Fibroblast of mammary gland (primary cell): Measurements from ENCODE around the gene SLC5A4.

ENCODE experiments used
- DNase-seq: peaks from one replicate; pipeline ENCODE4 v3.0.0-alpha.2; 2010; ENCODE audit warnings: low read depth
- H3K4me3 ChIP-seq: 2 replicates; pipeline ENCODE4 v1.5.1; 2011; ENCODE audit warnings: low read depth, mild to moderate bottlenecking, low read length, moderate library complexity; ENCODE audit not compliant: control insufficient read depth
- TF ChIP-seq, protein P1 (sequence below): conservative IDR thresholded peaks from 2 replicates; pipeline ENCODE4 v1.5.1; 2011; ENCODE audit warnings: low read depth, low read length, inconsistent platforms; ENCODE audit not compliant: control insufficient read depth, insufficient read depth

SLC5A4 gene

DNA sequence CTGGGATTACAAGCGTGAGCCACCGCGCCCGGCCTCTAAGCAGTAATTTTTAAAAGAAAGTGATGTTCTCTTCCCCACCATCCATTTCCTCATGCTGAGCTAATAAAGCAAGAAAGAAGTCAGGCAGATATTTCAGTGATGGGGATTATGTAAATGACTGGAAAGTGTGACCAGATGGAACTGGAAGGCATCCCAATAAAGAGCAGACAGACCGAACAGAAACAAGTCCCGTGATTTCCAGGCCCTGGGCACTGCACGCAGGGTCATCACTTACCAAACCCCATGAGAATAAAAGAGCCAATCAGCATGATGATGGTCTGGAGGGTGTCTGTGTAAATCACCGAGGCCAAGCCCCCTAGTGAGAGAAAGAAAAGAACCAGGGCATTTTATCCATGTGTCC lies 18.2 kb downstream of the SLC5A4 start:
- no peak for DNase-seq

DNA sequence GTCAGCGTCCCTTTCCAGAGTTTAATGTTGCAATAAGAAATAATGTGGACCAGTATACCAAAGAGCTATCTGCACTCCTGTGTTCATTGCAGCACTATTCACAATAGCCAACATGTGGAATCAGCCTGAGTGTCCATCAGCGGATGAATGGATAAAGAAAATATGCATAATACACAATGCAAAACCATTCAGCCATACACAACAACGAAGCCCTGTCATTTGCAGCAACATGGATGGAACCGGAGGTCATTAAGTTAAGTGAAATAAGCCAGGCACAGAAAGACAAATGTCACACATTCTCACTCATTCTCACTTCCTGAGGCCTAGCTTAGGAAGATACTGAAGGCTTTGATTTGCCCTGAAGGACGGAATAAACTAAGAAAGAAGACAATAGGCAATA lies 22.1 kb downstream of the SLC5A4 start:
- no peak overlapping the region for H3K4me3 ChIP-seq
- DNase-seq = no peak
- TF ChIP-seq, protein P1, sequence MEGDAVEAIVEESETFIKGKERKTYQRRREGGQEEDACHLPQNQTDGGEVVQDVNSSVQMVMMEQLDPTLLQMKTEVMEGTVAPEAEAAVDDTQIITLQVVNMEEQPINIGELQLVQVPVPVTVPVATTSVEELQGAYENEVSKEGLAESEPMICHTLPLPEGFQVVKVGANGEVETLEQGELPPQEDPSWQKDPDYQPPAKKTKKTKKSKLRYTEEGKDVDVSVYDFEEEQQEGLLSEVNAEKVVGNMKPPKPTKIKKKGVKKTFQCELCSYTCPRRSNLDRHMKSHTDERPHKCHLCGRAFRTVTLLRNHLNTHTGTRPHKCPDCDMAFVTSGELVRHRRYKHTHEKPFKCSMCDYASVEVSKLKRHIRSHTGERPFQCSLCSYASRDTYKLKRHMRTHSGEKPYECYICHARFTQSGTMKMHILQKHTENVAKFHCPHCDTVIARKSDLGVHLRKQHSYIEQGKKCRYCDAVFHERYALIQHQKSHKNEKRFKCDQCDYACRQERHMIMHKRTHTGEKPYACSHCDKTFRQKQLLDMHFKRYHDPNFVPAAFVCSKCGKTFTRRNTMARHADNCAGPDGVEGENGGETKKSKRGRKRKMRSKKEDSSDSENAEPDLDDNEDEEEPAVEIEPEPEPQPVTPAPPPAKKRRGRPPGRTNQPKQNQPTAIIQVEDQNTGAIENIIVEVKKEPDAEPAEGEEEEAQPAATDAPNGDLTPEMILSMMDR = no peak

More for the DNA sequence above, 18.2 kb downstream of the SLC5A4 start:
- H3K4me3 ChIP-seq = no peak overlapping the region
- TF ChIP-seq, protein P1 = no peak

DNA sequence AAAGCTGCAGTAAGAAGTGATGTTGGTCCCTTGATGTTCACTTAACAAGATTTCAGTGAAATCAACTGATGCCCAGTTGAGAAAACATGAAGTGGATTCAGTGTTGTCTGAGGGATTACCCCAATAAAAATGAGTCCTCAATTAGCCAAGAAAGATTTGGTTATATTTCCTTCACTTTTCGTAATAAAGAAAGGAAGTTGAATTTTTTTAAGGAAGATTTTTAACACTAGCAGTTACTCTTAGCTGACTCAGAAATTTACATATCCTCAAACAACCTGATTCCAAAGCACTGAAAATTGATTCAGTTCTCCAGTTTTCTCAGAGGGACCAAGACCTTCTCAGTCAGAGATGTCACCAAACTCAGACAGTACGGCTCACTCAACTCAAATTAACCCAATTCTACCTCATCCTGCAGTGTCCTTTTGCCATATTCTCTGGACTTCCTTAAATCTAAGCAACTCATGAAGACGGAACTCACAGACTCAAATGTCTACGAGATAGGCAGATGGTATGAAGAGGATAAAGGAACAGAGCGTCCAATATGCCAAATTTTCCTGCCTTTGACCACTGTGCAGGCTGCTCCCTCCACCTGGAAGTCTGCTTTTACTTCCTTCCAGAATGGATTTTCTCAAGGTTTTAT lies 22.8 kb downstream of the SLC5A4 start:
- DNase-seq = no peak
- no peak overlapping the region for H3K4me3 ChIP-seq
- TF ChIP-seq, protein P1 = no peak

DNA sequence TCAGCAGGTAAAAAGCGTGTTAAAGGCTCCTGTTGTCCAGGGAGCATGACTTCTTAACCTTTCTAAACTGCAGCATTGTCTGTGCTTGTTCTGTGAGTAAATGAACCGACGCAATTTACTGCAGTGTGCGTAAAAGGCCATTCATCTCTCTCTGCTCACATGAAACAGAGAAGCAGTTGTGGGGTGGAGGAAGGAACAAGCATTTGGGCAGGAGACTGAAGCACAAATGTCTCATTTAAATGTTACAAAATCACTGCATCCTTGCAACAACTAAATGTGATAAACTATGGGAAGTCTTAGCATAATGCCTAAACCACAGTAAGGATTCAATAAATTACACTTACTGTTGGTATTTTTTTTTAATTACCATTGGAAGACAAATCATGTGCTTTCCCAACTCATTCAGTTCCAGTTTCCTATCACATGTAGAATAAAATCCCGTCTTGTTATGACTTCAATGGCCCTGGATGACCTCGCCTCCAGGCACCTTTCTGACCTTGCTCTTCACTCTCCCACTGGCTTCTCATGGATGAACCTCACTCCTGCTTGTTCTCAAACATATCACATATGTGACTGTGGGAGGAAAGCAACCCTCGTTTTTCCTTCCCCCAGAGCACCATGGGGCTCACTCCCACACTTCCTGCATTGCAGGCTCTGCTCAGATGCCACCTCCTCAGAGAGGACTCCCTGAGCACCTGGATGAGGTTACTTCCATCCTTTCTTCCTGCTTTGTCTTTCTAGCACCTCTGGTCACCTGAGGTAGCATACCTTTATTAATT lies 28.6 kb downstream of the SLC5A4 start:
- H3K4me3 ChIP-seq = no peak overlapping the region
- TF ChIP-seq, protein P1 = no peak
- DNase-seq = no peak

DNA sequence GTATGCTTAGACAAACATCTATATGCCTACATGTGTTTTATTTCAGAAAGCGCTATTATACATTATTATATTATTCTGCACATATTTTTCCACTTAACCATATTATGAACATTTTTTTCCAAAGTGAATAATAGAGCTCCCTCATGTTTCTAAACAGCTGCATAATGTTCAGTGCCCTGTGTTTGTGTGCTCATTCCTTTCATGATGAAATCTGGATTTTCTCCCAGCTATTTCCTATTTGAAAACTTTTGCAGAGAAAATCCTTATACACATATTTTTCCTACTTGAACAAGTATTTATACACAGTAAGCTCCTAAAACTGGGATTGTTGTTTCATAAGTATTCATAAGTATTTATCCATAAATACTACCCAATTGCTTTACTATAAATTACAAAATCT lies 32.2 kb downstream of the SLC5A4 start:
- DNase-seq = no peak
- TF ChIP-seq, protein P1 = no peak
- no peak overlapping the region for H3K4me3 ChIP-seq

DNA sequence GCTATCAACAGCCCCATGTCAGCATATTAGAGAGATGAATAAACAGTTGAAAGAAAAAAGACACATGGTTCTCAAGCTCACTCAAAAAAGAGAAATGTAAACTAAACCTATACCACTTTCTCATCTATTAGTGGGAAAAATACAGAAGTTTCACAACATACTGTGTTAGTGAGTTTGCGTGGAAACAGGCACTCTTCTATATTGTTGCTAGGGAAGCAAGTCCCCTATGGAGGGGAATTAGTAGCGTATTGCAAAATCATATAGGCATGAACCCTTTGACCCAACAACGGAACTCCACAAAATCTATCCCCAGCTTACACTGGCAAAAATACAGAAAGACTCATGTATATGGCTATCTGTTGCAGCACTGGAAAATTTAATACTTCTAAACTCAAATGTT lies 36.1 kb downstream of the SLC5A4 start:
- DNase-seq = no peak
- no peak overlapping the region for H3K4me3 ChIP-seq
- TF ChIP-seq, protein P1 = no peak
